GM20000 (cell line): ENCODE measurements around the gene SPO11.

Source experiments
- DNase-seq: peaks from one replicate; pipeline ENCODE4 v3.0.0; 2012; ENCODE audit warnings: low spot score
- TF ChIP-seq, protein P1 (sequence below): IDR thresholded peaks from 2 replicates; pipeline ENCODE4 v1.5.1; 2012; ENCODE audit warnings: mild to moderate bottlenecking, control low read depth; ENCODE audit errors: extremely low read depth, missing control alignments

The SPO11 gene

DNA sequence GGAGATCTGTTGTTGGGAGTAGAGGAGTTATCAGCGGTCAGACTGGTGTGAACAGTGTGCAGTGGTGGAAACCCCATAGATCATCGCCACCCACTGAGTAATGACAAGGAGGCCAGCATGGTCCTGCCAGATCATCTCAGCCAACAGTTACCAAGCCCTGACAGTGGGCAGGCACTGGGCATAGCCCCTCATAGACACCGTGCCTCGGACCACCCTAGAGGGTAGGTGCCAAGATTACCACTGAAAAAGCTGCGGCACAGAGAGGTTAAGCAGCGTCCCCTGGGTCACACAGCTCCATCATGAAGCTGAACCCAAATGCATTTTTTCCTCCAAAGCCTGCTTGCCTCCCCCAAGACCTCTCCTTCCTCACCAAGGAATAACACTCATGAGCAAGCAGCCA is 41.7 kb upstream of the SPO11 start:
- no peak for DNase-seq
- TF ChIP-seq, protein P1, sequence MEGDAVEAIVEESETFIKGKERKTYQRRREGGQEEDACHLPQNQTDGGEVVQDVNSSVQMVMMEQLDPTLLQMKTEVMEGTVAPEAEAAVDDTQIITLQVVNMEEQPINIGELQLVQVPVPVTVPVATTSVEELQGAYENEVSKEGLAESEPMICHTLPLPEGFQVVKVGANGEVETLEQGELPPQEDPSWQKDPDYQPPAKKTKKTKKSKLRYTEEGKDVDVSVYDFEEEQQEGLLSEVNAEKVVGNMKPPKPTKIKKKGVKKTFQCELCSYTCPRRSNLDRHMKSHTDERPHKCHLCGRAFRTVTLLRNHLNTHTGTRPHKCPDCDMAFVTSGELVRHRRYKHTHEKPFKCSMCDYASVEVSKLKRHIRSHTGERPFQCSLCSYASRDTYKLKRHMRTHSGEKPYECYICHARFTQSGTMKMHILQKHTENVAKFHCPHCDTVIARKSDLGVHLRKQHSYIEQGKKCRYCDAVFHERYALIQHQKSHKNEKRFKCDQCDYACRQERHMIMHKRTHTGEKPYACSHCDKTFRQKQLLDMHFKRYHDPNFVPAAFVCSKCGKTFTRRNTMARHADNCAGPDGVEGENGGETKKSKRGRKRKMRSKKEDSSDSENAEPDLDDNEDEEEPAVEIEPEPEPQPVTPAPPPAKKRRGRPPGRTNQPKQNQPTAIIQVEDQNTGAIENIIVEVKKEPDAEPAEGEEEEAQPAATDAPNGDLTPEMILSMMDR, result no peak

DNA sequence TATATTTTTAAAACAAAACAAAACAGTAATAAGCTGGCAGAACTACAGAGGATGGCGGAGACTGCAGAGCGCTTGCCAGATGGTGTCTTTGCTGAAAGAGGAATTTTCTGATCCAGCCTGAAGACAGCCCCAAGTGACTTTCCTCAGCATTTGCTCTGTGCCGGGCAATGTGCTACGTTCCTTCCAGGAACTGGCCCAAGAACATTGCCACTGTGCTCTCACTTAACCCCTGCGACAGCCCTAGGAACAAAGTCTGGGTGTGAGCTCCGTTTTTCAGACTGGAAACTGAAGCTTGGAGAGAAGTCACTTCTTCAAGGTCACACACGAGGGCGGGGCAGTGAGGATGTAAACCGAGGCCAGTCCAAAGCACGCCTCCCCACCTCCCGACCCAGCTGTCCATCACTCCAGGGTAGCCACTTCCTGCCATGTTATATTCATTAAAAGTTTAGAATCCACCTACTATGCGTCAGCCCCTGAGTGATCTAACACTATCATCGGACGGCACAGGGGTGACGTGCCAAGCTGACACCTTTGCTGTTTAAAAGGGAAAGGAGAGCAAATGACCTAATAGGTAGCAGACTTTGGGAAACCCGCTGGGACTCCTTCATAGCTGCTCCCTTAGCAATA is 40.8 kb upstream of the SPO11 start:
- TF ChIP-seq, protein P1, result no peak
- DNase-seq, result no peak

DNA sequence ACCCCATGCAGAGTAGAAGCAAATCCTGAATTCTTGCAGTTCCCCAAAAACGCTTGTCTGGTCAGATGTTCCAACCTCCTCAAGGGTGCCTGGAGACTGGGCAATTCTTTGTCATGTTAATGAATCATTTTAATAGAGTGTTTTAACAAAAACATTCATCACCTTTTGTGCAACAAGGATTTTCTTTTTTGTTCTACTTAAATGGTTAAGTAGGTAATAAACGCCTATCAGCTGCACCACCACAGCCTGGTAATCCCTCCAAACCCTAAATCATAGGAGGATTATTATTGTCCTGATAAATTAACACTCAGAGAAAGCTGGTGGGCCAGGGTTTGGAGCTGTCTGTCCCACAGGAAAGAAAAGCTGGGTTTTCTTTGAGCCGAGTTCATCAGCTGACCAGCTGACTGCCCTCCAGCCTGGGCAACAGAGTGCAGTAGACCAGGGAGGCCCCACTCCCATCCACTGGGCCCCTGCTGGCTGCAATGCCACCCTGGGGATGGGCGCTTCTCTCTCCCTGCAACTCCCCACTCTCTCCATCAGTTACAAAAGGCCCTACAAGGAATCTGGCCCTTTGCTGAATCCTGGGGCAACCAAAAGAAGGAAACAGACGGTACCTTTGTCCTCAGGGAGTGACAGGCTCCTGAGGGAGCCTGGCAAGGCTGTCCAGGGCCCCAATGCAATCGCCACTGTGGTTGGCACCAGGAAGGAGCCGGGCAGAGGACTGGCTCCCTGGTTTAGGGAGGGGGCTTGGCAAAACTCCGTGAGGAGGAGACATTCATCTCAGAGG is 40.0 kb upstream of the SPO11 start:
- TF ChIP-seq, protein P1, result no peak
- no peak for DNase-seq

DNA sequence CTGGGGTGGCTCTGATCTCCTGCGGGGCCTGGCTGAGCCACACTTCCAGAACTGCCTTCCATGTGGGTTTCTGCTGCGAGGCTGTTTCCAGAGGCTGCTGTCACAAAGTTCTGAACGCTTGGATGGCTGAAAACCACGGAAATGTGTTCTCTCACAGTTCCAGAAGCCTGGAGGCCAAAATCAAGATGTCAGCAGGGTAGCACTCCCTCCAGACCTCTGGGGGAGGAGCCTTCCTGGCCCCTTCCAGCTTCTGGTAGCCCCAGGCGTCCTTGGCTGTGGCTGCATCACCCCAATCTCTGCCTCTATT is 39.5 kb upstream of the SPO11 start:
- TF ChIP-seq, protein P1, result no peak
- no peak for DNase-seq

DNA sequence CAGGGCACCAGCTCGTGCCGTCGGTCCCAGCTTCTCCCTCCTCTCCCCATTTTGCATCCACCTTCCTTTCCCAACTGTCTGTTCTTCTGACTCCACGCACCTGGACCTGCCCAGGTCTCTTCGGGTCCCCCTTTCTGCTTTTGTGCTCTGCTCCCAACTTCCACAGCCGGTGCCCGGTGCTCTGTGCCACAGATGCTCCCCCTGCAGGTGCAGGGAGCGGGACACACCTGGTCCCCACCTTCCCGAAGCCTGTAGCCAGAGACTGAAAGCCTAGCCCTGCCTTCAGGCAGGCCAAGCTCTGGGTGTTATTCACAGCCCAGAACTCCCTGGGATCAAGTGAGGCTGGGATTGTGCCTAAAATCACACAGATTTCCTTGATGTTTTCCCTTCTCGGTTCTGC is 38.6 kb upstream of the SPO11 start:
- TF ChIP-seq, protein P1, result no peak
- DNase-seq, result no peak

DNA sequence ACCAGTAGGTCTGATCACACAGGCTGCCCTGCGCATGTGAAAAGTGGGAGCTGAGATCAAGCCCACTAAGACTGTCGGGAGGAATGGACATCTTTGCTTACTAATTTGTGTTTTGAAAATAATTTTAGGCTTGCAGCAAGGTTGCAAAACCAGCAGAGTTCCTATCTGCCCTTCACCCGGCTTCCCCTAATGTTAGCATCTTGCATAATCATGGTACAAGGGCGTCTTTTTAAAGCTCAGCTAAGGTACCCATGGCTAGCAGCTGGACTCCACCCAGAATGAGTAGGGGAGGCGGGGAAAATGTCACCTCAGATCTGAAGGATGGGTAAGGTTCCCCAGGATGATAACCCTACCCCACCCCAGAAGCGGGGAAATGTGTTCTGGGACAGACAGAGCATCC is 37.9 kb upstream of the SPO11 start:
- TF ChIP-seq, protein P1, result no peak
- DNase-seq, result no peak

DNA sequence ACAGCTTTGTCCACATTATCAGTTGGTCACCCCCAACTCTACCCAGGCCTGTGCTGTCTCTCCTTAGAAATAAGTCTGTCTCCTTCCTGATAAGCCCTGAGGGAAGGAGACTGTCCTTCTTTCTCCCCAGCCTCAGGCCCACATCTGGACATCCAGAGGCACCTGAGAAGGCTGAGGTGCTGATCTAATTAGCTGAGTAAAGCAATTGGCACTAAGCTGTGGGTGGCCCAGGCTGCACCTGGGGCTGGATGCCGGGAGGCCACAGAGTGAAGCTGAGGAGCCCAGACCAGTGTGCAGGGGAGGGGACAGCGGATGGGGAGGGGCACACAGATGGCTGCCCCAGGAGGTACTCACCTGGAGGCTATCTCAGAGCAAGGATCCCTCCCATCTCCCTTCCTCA is 37.0 kb upstream of the SPO11 start:
- DNase-seq, result no peak
- TF ChIP-seq, protein P1, result no peak
